ENCODE results near the gene CACNA2D3.

DNA sequence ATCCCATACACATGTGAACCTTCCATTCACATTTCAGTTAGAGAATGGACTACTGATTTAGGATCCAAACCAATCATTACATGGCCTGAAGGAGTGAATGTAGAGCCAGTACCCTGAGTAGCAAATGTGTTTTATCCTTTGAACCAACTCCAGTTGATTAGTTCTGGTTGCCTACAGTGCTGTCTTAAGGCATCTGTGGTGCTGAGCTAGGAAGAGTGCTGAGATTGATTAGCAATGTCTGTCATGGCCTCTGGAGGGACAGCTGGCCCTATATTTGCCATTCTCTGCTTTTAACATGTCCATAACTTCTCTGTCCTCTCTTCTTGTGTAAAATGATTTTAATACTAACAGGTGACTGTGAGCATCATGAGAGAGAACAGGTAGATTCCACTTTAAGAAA lies 794.4 kb downstream of the CACNA2D3 start:
- no peak for TF ChIP-seq POLR2A (IDR thresholded peaks at IDR 0.05)
- TF ChIP-seq, protein P1, sequence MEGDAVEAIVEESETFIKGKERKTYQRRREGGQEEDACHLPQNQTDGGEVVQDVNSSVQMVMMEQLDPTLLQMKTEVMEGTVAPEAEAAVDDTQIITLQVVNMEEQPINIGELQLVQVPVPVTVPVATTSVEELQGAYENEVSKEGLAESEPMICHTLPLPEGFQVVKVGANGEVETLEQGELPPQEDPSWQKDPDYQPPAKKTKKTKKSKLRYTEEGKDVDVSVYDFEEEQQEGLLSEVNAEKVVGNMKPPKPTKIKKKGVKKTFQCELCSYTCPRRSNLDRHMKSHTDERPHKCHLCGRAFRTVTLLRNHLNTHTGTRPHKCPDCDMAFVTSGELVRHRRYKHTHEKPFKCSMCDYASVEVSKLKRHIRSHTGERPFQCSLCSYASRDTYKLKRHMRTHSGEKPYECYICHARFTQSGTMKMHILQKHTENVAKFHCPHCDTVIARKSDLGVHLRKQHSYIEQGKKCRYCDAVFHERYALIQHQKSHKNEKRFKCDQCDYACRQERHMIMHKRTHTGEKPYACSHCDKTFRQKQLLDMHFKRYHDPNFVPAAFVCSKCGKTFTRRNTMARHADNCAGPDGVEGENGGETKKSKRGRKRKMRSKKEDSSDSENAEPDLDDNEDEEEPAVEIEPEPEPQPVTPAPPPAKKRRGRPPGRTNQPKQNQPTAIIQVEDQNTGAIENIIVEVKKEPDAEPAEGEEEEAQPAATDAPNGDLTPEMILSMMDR (IDR thresholded peaks at IDR 0.05): no peak

Data from lower leg skin (tissue), 3 donors.